H1 (cell line): ENCODE data around the gene ADAMTS1. TPM values are rescaled to one million over a fixed set of nuclear protein-coding genes. Genes with fewer than 3 reads are reported as not detected.

Experiments
- CTCF ChIA-PET: fragments of 300-600 bp; sonication (Branson Sonifier 250); formaldehyde crosslinking; loops from one replicate; lab custom pipeline; 2021; ENCODE audit not compliant: partially characterized antibody; lab: Charles Lee
- POLR2A ChIA-PET: fragments of 300-600 bp; sonication (Branson Sonifier 250); formaldehyde crosslinking; loops from one replicate; lab custom pipeline; 2021; ENCODE audit warnings: inconsistent platforms; ENCODE audit not compliant: partially characterized antibody; lab: Charles Lee
- DNase-seq, 2 experiments: peaks; one replicate each; pipeline versions ENCODE4 v3.0.0 to v3.0.0-alpha.2; 2010 to 2022; ENCODE audit warnings: low spot score in 2 of 2, low read depth in 1 of 2, mixed read lengths in 1 of 2
- FAIRE-seq: peaks from 2 replicates; lab custom pipeline; 2011; peaks lifted over from hg19 to GRCh38; lab: Jason Lieb, UNC
- H2AFZ ChIP-seq: 2 replicates; pipeline ENCODE4 v1.8.1; 2012; ENCODE audit warnings: low read length, inconsistent platforms
- H2AK5ac ChIP-seq: 2 replicates; pipeline ENCODE4 v1.6.1; 2013; ENCODE audit warnings: low read depth, low read length
- H2BK120ac ChIP-seq: replicated peaks from 2 replicates; pipeline ENCODE3; 2013; ENCODE audit warnings: low read depth, low read length, inconsistent platforms
- H2BK12ac ChIP-seq: 2 replicates; pipeline ENCODE4 v1.6.1; 2013; ENCODE audit warnings: low read depth, low read length
- H2BK15ac ChIP-seq: 2 replicates; pipeline ENCODE4 v1.6.1; 2013; ENCODE audit warnings: low read length
- H2BK20ac ChIP-seq: 2 replicates; pipeline ENCODE4 v1.6.1; 2013; ENCODE audit warnings: low read length
- H2BK5ac ChIP-seq: 2 replicates; pipeline ENCODE4 v1.6.1; 2013; ENCODE audit warnings: low read depth, low read length
- H3K14ac ChIP-seq: 2 replicates; pipeline ENCODE4 v1.6.1; 2013; ENCODE audit warnings: inconsistent platforms; ENCODE audit not compliant: insufficient read length
- H3K18ac ChIP-seq: 2 replicates; pipeline ENCODE4 v1.6.1; 2013; ENCODE audit warnings: low read length; ENCODE audit errors: extremely low read depth
- H3K23ac ChIP-seq: 2 replicates; pipeline ENCODE4 v1.6.1; 2013; ENCODE audit warnings: inconsistent platforms; ENCODE audit not compliant: insufficient read length
- H3K23me2 ChIP-seq: 2 replicates; pipeline ENCODE4 v1.6.1; 2013; ENCODE audit warnings: low read depth, low read length
- H3K27ac ChIP-seq: 2 replicates; pipeline ENCODE4 v1.6.1; 2011; ENCODE audit warnings: low read depth, low read length, inconsistent platforms
- H3K27me3 ChIP-seq, 4 experiments: replicated peaks in 1 of 4; 1 replicate in 1 of 4; 2 replicates in 3 of 4; pipeline versions ENCODE4 v1.6.1 to v1.8.1; 2011 to 2013; ENCODE audit warnings: low read length in 3 of 4, mild to moderate bottlenecking in 3 of 4, inconsistent platforms in 2 of 4, mixed read lengths in 2 of 4, moderate library complexity in 1 of 4; ENCODE audit not compliant: control insufficient read depth in 3 of 4, insufficient read depth in 3 of 4; ENCODE audit errors: extremely low read depth in 1 of 4
- H3K36me3 ChIP-seq, 4 experiments: 2 replicates each; pipeline versions ENCODE4 v1.6.1 to v1.8.1; 2011 to 2013; ENCODE audit warnings: mild to moderate bottlenecking in 4 of 4, low read length in 3 of 4, moderate library complexity in 2 of 4, control low read depth in 1 of 4, inconsistent platforms in 1 of 4; ENCODE audit not compliant: insufficient read depth in 4 of 4, control insufficient read depth in 2 of 4
- H3K4ac ChIP-seq: replicated peaks from 2 replicates; pipeline ENCODE3; 2013; ENCODE audit warnings: low read length, low read depth, mixed read lengths, inconsistent platforms; ENCODE audit not compliant: insufficient read length
- H3K4me1 ChIP-seq, 4 experiments: replicated peaks in 1 of 4; 1 replicate in 1 of 4; 2 replicates in 3 of 4; pipeline versions ENCODE4 v1.6.1 to v1.8.1; 2011 to 2013; ENCODE audit warnings: low read length in 3 of 4, inconsistent platforms in 2 of 4, mixed read lengths in 1 of 4; ENCODE audit not compliant: insufficient read depth in 4 of 4, control insufficient read depth in 3 of 4
- H3K4me2 ChIP-seq, 2 experiments: 2 replicates each; pipeline versions ENCODE4 v1.6.1 to v1.8.1; 2011 to 2013; ENCODE audit warnings: low read depth in 2 of 2, low read length in 2 of 2, control low read depth in 1 of 2, inconsistent platforms in 1 of 2, mild to moderate bottlenecking in 1 of 2; ENCODE audit not compliant: insufficient read depth in 1 of 2
- H3K4me3 ChIP-seq, 4 experiments: fragments of 200-600, 300-600 bp in 1 of 4; sonication (generic), shearing (Covaris generic), sonication (Bioruptor Twin) in 1 of 4; 2 replicates each; pipeline versions ENCODE4 v1.5.1 to v1.8.1; 2011 to 2016; ENCODE audit warnings: low read length in 4 of 4, low read depth in 3 of 4, control low read depth in 2 of 4, inconsistent platforms in 2 of 4, mild to moderate bottlenecking in 2 of 4, mixed read lengths in 1 of 4, moderate library complexity in 1 of 4; ENCODE audit not compliant: insufficient read depth in 2 of 4; ENCODE audit errors: extremely low read depth in 1 of 4
- H3K56ac ChIP-seq: replicated peaks from 2 replicates; pipeline ENCODE3; 2013; ENCODE audit warnings: low read depth, mild to moderate bottlenecking, mixed read lengths, low read length, inconsistent platforms; ENCODE audit not compliant: insufficient read length
- H3K79me1 ChIP-seq: 2 replicates; pipeline ENCODE4 v1.6.1; 2013; ENCODE audit warnings: low read depth, low read length, control low read depth
- H3K79me2 ChIP-seq, 2 experiments: 2 replicates each; pipeline versions ENCODE4 v1.6.1 to v1.8.1; 2012 to 2013; ENCODE audit warnings: low read length in 2 of 2, mild to moderate bottlenecking in 2 of 2, inconsistent platforms in 1 of 2; ENCODE audit not compliant: insufficient read depth in 2 of 2, control insufficient read depth in 1 of 2
- H3K9ac ChIP-seq, 4 experiments: replicated peaks in 1 of 4; 1 replicate in 1 of 4; 2 replicates in 3 of 4; pipeline versions ENCODE4 v1.6.1 to v1.8.1; 2011 to 2013; ENCODE audit warnings: low read depth in 3 of 4, low read length in 3 of 4, control low read depth in 2 of 4, mild to moderate bottlenecking in 2 of 4, moderate library complexity in 2 of 4, inconsistent platforms in 1 of 4; ENCODE audit errors: extremely low read depth in 1 of 4
- H3K9me3 ChIP-seq, 2 experiments: 2 replicates each; pipeline versions ENCODE4 v1.6.1 to v1.8.1; 2012 to 2013; ENCODE audit warnings: mild to moderate bottlenecking in 2 of 2, moderate library complexity in 2 of 2, control low read depth in 1 of 2, inconsistent platforms in 1 of 2, low read depth in 1 of 2, low read length in 1 of 2, mixed read lengths in 1 of 2; ENCODE audit not compliant: insufficient read depth in 2 of 2
- H4K20me1 ChIP-seq, 2 experiments: replicated peaks in 1 of 2; 2 replicates each; pipeline versions ENCODE3 to v1.8.1; 2011 to 2013; ENCODE audit warnings: inconsistent platforms in 2 of 2, low read length in 2 of 2, mild to moderate bottlenecking in 1 of 2; ENCODE audit not compliant: insufficient read depth in 2 of 2, control insufficient read depth in 1 of 2
- H4K5ac ChIP-seq: 2 replicates; pipeline ENCODE4 v1.6.1; 2013; ENCODE audit warnings: low read length, low read depth, mixed read lengths, inconsistent platforms; ENCODE audit not compliant: insufficient read length
- H4K8ac ChIP-seq: 2 replicates; pipeline ENCODE4 v1.8.0; 2013; ENCODE audit warnings: mild to moderate bottlenecking, moderate library complexity, low read length, inconsistent platforms; ENCODE audit not compliant: insufficient read depth; ENCODE audit errors: extremely low read depth
- H4K91ac ChIP-seq: replicated peaks from 2 replicates; pipeline ENCODE3; 2013; ENCODE audit warnings: low read length, mixed read lengths, inconsistent platforms; ENCODE audit not compliant: insufficient read length
- CEBPB ChIP-seq: IDR thresholded peaks from 2 replicates; pipeline ENCODE4 v1.6.1; 2012; ENCODE audit warnings: low read depth, low read length
- CTBP2 ChIP-seq: IDR thresholded peaks from 2 replicates; pipeline ENCODE4 v1.7.0; 2011; ENCODE audit warnings: borderline replicate concordance, mild to moderate bottlenecking, moderate library complexity, mixed read lengths, low read length; ENCODE audit not compliant: insufficient read depth, insufficient read length
- HDAC6 ChIP-seq: IDR thresholded peaks from one replicate; pipeline ENCODE4 v1.7.1; 2012; ENCODE audit warnings: low read depth, mild to moderate bottlenecking, inconsistent platforms, low read length, moderate library complexity
- POU5F1 ChIP-seq: IDR thresholded peaks from 2 replicates; pipeline ENCODE4 v1.6.1; 2011; ENCODE audit warnings: low read depth, mild to moderate bottlenecking, low read length, moderate library complexity
- RAD21 ChIP-seq, 2 experiments: IDR thresholded peaks in 1 of 2; conservative IDR thresholded peaks in 1 of 2; 2 replicates each; pipeline ENCODE4 v1.6.1; 2011; ENCODE audit warnings: low read depth in 2 of 2, low read length in 2 of 2, improper control_type of control experiment in 1 of 2, inconsistent platforms in 1 of 2, mild to moderate bottlenecking in 1 of 2, moderate library complexity in 1 of 2
- RFX5 ChIP-seq: IDR thresholded peaks from 2 replicates; pipeline ENCODE4 v1.6.1; 2011; ENCODE audit warnings: low read depth, low read length, improper control_type of control experiment, borderline replicate concordance
- RNF2 ChIP-seq: fragments of 200-900, 300-1000 bp; sonication (generic); IDR thresholded peaks from 2 replicates; pipeline ENCODE4 v1.7.1; 2016; ENCODE audit warnings: borderline replicate concordance, low read depth, mild to moderate bottlenecking, antibody characterized with exemption, low read length; ENCODE audit not compliant: poor library complexity, severe bottlenecking; ENCODE audit errors: missing control alignments
- RXRA ChIP-seq: IDR thresholded peaks from 2 replicates; pipeline ENCODE4 v1.6.1; 2011; ENCODE audit warnings: low read depth, mild to moderate bottlenecking, low read length, moderate library complexity; ENCODE audit not compliant: insufficient read depth
- SIN3A ChIP-seq, 2 experiments: IDR thresholded peaks in 1 of 2; conservative IDR thresholded peaks in 1 of 2; 2 replicates each; pipeline ENCODE4 v1.6.1; 2011 to 2012; ENCODE audit warnings: low read length in 2 of 2, improper control_type of control experiment in 1 of 2, low read depth in 1 of 2, mild to moderate bottlenecking in 1 of 2
- SIRT6 ChIP-seq: IDR thresholded peaks from one replicate; pipeline ENCODE4 v1.7.1; 2012; ENCODE audit warnings: low read length, inconsistent platforms
- polyA plus RNA-seq, 7 experiments: library from polyadenylated mRNA; depleted of rRNA in 3 of 7; stranded (reverse) in 5 of 7; unstranded in 2 of 7; fragments of >200 nt in 5 of 7; fragments of 200-250 nt in 2 of 7; gene quantifications; 1 replicate in 5 of 7; 2 replicates in 1 of 7; 4 replicates in 1 of 7; pipeline versions ENCODE4 v1.2.1 to v1.2.3, GENCODE V29; 2011 to 2013; ENCODE audit warnings: missing spikeins in 2 of 7, mixed read lengths in 2 of 7
- total RNA-seq: library from RNA; stranded (reverse); fragmentation: NEBNext Ultra II Directional; extraction: Animal tissue kit (Norgen Biotek cat#: 25700); gene quantifications from 2 replicates; pipeline ENCODE4 v1.2.1, GENCODE V29; 2021
- TF ChIP-seq, protein P1 (sequence below), 3 experiments: IDR thresholded peaks; 1 replicate in 2 of 3; 2 replicates in 1 of 3; pipeline versions ENCODE4 v1.5.1 to v1.6.1; 2011; ENCODE audit warnings: low read length in 3 of 3, mild to moderate bottlenecking in 3 of 3, inconsistent platforms in 2 of 3, low read depth in 1 of 3, moderate library complexity in 1 of 3; ENCODE audit not compliant: insufficient read depth in 1 of 3; ENCODE audit errors: control extremely low read depth in 1 of 3

ADAMTS1 gene
- total and polyA plus RNA-seq, 2 of the 8 experiments (the other 6 are each of a cell fraction or from before 2014, with no cell fraction given), result 10.7 to 22.4 TPM

DNA sequence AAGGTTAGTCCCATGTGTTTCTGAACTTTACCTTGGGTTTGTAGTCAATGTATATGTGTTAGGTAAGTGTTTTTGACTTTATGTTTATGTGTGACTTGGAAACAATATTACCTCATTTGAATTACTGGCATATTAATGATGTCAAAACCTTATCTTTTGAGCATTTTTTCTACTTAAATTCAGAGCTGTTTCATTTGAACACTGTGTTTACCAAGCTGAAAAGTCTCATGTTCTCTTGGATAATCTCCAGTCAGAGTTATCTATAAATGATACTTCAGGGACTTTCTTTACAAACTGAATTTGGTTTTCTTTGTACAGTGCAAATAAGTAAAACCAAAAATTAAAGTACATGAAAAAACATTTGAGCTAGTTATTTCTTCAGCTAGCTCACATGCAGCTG lies 30.0 kb downstream of the ADAMTS1 start:
- no peak overlapping the region for H2AK5ac ChIP-seq
- no peaks in the 10 kb centered on the region for H3K4me1 ChIP-seq
- no peak overlapping the region for H3K27ac ChIP-seq
- H2AFZ ChIP-seq, result no peak overlapping the region
- H3K56ac ChIP-seq, result no peak overlapping the region
- H3K9ac ChIP-seq, result no peak overlapping the region
- DNase-seq (no peak), FAIRE-seq (no peak)
- no peaks in the 10 kb centered on the region for H3K36me3 ChIP-seq
- no peak overlapping the region for H3K4ac ChIP-seq
- H3K79me2 ChIP-seq, result no peaks in the 10 kb centered on the region
- CTCF ChIA-PET, result interaction anchor here (0.8 to 2.8 kb wide), 20 partner anchors 8 to 1930 kb away, joined by 3 to 20 read pairs (median 5); no protein-coding TSS in a partner anchor
- no peak overlapping the region for H3K4me2 ChIP-seq
- H2BK120ac ChIP-seq, result no peak overlapping the region
- H3K18ac ChIP-seq, result no peak overlapping the region
- no peak overlapping the region for H4K5ac ChIP-seq
- H3K23ac ChIP-seq, result no peak overlapping the region
- H3K9me3 ChIP-seq, result no peaks in the 10 kb centered on the region
- H3K4me3 ChIP-seq, result no peak overlapping the region
- POLR2A ChIA-PET, result interaction anchor here (0.9 to 1.9 kb wide), 3 partner anchors 8 to 31 kb away, joined by 3 to 6 read pairs (median 5); partner anchors contain the start of gene ADAMTS1
- H3K14ac ChIP-seq, result no peak overlapping the region
- H2BK5ac ChIP-seq, result no peak overlapping the region
- no peak overlapping the region for H4K91ac ChIP-seq
- H2BK20ac ChIP-seq, result no peak overlapping the region
- H3K79me1 ChIP-seq, result no peaks in the 10 kb centered on the region
- no peak overlapping the region for H2BK15ac ChIP-seq
- no peak overlapping the region for H2BK12ac ChIP-seq
- no peak overlapping the region for H4K8ac ChIP-seq
- H3K23me2 ChIP-seq, result no peaks in the 10 kb centered on the region
- no peaks in the 10 kb centered on the region for H4K20me1 ChIP-seq
- no peaks in the 10 kb centered on the region for H3K27me3 ChIP-seq
- TF ChIP-seq CEBPB (no peak), POU5F1 (no peak), CTBP2 (no peak), RAD21 (IDR thresholded peaks at IDR 0.05 in 1 of 2, conservative IDR thresholded peaks at IDR 0.05 in 1 of 2; ENCODE audit: low read depth in 2 of 2, low read length in 2 of 2) (no peak), RFX5 (no peak), SIN3A (conservative IDR thresholded peaks at IDR 0.05 in 1 of 2, IDR thresholded peaks at IDR 0.05 in 1 of 2; ENCODE audit: low read depth in 1 of 2, low read length in 2 of 2) (no peak), SIRT6 (no peak), RNF2 (no peak), HDAC6 (no peak), RXRA (no peak)
- TF ChIP-seq, protein P1, sequence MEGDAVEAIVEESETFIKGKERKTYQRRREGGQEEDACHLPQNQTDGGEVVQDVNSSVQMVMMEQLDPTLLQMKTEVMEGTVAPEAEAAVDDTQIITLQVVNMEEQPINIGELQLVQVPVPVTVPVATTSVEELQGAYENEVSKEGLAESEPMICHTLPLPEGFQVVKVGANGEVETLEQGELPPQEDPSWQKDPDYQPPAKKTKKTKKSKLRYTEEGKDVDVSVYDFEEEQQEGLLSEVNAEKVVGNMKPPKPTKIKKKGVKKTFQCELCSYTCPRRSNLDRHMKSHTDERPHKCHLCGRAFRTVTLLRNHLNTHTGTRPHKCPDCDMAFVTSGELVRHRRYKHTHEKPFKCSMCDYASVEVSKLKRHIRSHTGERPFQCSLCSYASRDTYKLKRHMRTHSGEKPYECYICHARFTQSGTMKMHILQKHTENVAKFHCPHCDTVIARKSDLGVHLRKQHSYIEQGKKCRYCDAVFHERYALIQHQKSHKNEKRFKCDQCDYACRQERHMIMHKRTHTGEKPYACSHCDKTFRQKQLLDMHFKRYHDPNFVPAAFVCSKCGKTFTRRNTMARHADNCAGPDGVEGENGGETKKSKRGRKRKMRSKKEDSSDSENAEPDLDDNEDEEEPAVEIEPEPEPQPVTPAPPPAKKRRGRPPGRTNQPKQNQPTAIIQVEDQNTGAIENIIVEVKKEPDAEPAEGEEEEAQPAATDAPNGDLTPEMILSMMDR (IDR thresholded peaks at IDR 0.05; ENCODE audit: control extremely low read depth in 1 of 3, insufficient read depth in 1 of 3, low read depth in 1 of 3, low read length in 3 of 3), result no peak
